ENCODE results near the gene SPAG17. TPM values are rescaled to one million over a fixed set of nuclear protein-coding genes. Genes with fewer than 3 reads are reported as not detected.

The SPAG17 gene
- total and polyA plus RNA-seq, 2 experiments from 2014 or later, result 1.0 to 1.1 TPM

DNA sequence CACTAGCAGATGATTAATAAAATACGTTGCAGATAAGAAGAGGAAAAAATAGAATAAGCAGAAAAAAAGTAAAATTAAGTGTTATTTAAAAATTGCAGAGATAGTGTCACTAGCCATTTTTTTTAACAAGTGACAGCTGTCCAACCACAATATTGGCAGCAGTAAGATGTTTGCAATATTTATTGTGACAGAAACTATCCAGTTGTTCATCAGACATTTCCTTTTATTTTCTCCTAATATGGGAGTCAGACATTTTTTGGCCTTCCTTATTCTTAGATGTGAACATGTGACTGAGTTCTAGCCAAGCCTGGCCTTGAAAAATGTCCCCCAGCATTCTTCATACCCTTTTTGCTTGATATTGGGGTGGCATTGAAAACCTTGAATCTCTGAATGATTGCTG is 3.4 kb upstream of the SPAG17 start (continued):
- TF ChIP-seq, protein P1, sequence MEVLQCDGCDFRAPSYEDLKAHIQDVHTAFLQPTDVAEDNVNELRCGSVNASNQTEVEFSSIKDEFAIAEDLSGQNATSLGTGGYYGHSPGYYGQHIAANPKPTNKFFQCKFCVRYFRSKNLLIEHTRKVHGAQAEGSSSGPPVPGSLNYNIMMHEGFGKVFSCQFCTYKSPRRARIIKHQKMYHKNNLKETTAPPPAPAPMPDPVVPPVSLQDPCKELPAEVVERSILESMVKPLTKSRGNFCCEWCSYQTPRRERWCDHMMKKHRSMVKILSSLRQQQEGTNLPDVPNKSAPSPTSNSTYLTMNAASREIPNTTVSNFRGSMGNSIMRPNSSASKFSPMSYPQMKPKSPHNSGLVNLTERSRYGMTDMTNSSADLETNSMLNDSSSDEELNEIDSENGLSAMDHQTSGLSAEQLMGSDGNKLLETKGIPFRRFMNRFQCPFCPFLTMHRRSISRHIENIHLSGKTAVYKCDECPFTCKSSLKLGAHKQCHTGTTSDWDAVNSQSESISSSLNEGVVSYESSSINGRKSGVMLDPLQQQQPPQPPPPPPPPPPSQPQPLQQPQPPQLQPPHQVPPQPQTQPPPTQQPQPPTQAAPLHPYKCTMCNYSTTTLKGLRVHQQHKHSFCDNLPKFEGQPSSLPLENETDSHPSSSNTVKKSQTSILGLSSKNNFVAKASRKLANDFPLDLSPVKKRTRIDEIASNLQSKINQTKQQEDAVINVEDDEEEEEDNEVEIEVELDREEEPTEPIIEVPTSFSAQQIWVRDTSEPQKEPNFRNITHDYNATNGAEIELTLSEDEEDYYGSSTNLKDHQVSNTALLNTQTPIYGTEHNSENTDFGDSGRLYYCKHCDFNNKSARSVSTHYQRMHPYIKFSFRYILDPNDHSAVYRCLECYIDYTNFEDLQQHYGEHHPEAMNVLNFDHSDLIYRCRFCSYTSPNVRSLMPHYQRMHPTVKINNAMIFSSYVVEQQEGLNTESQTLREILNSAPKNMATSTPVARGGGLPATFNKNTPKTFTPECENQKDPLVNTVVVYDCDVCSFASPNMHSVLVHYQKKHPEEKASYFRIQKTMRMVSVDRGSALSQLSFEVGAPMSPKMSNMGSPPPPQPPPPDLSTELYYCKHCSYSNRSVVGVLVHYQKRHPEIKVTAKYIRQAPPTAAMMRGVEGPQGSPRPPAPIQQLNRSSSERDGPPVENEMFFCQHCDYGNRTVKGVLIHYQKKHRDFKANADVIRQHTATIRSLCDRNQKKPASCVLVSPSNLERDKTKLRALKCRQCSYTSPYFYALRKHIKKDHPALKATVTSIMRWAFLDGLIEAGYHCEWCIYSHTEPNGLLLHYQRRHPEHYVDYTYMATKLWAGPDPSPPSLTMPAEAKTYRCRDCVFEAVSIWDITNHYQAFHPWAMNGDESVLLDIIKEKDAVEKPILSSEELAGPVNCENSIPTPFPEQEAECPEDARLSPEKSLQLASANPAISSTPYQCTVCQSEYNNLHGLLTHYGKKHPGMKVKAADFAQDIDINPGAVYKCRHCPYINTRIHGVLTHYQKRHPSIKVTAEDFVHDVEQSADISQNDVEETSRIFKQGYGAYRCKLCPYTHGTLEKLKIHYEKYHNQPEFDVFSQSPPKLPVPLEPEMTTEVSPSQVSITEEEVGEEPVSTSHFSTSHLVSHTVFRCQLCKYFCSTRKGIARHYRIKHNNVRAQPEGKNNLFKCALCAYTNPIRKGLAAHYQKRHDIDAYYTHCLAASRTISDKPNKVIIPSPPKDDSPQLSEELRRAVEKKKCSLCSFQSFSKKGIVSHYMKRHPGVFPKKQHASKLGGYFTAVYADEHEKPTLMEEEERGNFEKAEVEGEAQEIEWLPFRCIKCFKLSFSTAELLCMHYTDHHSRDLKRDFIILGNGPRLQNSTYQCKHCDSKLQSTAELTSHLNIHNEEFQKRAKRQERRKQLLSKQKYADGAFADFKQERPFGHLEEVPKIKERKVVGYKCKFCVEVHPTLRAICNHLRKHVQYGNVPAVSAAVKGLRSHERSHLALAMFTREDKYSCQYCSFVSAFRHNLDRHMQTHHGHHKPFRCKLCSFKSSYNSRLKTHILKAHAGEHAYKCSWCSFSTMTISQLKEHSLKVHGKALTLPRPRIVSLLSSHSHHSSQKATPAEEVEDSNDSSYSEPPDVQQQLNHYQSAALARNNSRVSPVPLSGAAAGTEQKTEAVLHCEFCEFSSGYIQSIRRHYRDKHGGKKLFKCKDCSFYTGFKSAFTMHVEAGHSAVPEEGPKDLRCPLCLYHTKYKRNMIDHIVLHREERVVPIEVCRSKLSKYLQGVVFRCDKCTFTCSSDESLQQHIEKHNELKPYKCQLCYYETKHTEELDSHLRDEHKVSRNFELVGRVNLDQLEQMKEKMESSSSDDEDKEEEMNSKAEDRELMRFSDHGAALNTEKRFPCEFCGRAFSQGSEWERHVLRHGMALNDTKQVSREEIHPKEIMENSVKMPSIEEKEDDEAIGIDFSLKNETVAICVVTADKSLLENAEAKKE (CRISPR knock-in tag; IDR thresholded peaks at IDR 0.05), result no peak
- TF ChIP-seq, protein P2, sequence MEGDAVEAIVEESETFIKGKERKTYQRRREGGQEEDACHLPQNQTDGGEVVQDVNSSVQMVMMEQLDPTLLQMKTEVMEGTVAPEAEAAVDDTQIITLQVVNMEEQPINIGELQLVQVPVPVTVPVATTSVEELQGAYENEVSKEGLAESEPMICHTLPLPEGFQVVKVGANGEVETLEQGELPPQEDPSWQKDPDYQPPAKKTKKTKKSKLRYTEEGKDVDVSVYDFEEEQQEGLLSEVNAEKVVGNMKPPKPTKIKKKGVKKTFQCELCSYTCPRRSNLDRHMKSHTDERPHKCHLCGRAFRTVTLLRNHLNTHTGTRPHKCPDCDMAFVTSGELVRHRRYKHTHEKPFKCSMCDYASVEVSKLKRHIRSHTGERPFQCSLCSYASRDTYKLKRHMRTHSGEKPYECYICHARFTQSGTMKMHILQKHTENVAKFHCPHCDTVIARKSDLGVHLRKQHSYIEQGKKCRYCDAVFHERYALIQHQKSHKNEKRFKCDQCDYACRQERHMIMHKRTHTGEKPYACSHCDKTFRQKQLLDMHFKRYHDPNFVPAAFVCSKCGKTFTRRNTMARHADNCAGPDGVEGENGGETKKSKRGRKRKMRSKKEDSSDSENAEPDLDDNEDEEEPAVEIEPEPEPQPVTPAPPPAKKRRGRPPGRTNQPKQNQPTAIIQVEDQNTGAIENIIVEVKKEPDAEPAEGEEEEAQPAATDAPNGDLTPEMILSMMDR (conservative IDR thresholded peaks at IDR 0.05; ENCODE audit: low read depth in 2 of 2), result no peak
- TF ChIP-seq EZH2phosphoT487 (IDR thresholded peaks at IDR 0.05; ENCODE audit: unreplicated experiment) (no peak), ZNF114 (CRISPR knock-in tag; IDR thresholded peaks at IDR 0.05) (no peak), EZH2 (IDR thresholded peaks at IDR 0.05; ENCODE audit: low read depth, unreplicated experiment) (no peak), STAT1 (IDR thresholded peaks at IDR 0.05; ENCODE audit: unreplicated experiment) (no peak), ZNF331 (CRISPR knock-in tag; IDR thresholded peaks at IDR 0.05; ENCODE audit: low read depth) (no peak), NANOG (IDR thresholded peaks at IDR 0.05; ENCODE audit: borderline replicate concordance) (no peak)

DNA sequence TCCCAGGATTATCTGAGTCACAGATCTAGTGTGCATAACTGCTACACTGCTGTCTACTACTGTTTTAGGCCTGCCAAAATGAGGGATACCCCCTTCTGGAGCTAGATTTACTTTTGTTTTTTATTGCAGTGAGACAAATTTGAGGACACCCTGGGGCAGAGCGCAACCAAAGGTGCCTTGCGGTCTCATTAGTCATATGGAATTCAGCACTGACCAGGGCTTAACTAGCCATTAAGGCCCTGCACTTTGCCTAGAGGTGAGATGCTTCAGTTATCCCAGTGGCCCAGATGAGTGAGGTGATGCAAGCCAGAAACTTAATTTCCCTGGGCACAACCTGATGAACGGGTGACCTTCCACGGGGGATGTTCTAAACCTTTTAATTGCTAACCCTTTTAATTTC is 998 bp upstream of the SPAG17 start:
- Histone ChIP-seq H3K4me2 (peak overlapping the region; percentile 76; the same call in 1 of the 2 replicates), H3K36me3 (ENCODE audit: insufficient read depth) (no peaks in the 10 kb centered on the region), H2AFZ (no peak overlapping the region), H3F3A (replicated peaks; ENCODE audit: low read depth) (no peaks in the 10 kb centered on the region), H3K79me2 (replicated peaks; ENCODE audit: insufficient read depth) (no peaks in the 10 kb centered on the region), H3K4me3 (0 out of 2 replicates have a peak overlapping the region, but pooled peaks have one; percentile 65), H3K9me2 (ENCODE audit: insufficient read depth) (no peaks in the 10 kb centered on the region; the same call in 1 of the 2 replicates), H3K27ac (ENCODE audit: low read depth) (no peak overlapping the region), H3K27me3 (ENCODE audit: insufficient read depth) (no peaks in the 10 kb centered on the region), H3K4me1 (ENCODE audit: insufficient read depth) (peaks cover 24% of the 10 kb centered on the region), H4K20me1 (replicated peaks; ENCODE audit: insufficient read depth) (no peaks in the 10 kb centered on the region)
- peaks cover 4% of the 10 kb centered on the region; the same call in 2 of the 3 replicates for H3K9me3 Mint-ChIP-seq
- no peak for DNase-seq (ENCODE audit: low spot score)
- peaks cover 9% of the 10 kb centered on the region; the same call in 2 of the 3 replicates for H3K36me3 Mint-ChIP-seq (ENCODE audit: low read depth)
- no peak overlapping the region; the same call in 1 of the 2 replicates for H3K27ac Mint-ChIP-seq
- no peaks in the 10 kb centered on the region for H3K27me3 Mint-ChIP-seq (ENCODE audit: insufficient read depth, low read depth, poor library complexity)
- ATAC-seq, result no peak
- no peak overlapping the region; the same call in 2 of the 3 replicates for H3K4me3 Mint-ChIP-seq
- peaks cover 30% of the 10 kb centered on the region for H3K4me1 Mint-ChIP-seq
- no peak for TF ChIP-seq ZNF331 (CRISPR knock-in tag; IDR thresholded peaks at IDR 0.05; ENCODE audit: low read depth)
- TF ChIP-seq POLR2AphosphoS5 (IDR thresholded peaks at IDR 0.05; ENCODE audit: low read depth), result no peak
- TF ChIP-seq, protein P3, sequence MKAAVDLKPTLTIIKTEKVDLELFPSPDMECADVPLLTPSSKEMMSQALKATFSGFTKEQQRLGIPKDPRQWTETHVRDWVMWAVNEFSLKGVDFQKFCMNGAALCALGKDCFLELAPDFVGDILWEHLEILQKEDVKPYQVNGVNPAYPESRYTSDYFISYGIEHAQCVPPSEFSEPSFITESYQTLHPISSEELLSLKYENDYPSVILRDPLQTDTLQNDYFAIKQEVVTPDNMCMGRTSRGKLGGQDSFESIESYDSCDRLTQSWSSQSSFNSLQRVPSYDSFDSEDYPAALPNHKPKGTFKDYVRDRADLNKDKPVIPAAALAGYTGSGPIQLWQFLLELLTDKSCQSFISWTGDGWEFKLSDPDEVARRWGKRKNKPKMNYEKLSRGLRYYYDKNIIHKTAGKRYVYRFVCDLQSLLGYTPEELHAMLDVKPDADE (IDR thresholded peaks at IDR 0.05), result no peak
